OCI-LY7 (cell line): ENCODE measurements around the gene SLC13A3.

Experiments
- CTCF ChIP-seq: fragments of 200-600 bp; sonication (generic); conservative IDR thresholded peaks from 2 replicates; pipeline ENCODE4 v1.5.1; 2014; ENCODE audit warnings: mild to moderate bottlenecking, antibody characterized with exemption, low read length, moderate library complexity, mixed read lengths
- EZH2phosphoT487 ChIP-seq: fragments of 200-600 bp; sonication (generic); IDR thresholded peaks from 2 replicates; pipeline ENCODE4 v1.6.1; 2018; ENCODE audit warnings: low read depth, borderline replicate concordance, mild to moderate bottlenecking, mixed run types, antibody characterized with exemption, low read length, moderate library complexity, mixed read lengths

DNA sequence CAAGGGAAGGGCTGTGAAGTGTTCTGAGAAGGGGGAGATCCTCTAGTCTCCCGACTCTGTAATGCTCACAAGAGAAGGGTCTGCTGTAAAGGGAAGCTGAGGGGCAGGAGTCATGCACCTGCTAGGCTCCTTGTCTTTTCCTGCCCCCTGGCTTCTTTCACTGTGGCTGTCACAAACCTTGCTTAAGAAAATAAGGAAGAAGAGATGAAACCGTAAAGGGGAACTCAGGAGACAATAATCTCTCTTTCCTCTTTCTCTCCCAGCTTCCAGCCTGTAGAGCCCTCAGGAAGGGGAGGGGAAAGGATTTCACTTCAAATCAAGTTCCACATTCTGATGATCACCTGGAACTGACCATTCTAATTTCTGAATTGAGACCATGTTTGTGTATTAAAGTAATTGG is 26.3 kb downstream of the SLC13A3 start:
- TF ChIP-seq CTCF, result no peak
- TF ChIP-seq EZH2phosphoT487, result no peak
